AG09309 (cell line): ENCODE data around the gene TRAF5.
"Not testable (repeated sequence)": the region's sequence is repeated elsewhere in the genome, so short reads cannot be mapped to it uniquely, and the experiment has no call there.

ENCODE experiments used
- DNase-seq: peaks from one replicate; pipeline ENCODE4 v3.0.0-alpha.2; 2010; ENCODE audit warnings: low read depth
- H3K4me3 ChIP-seq: 2 replicates; pipeline ENCODE4 v1.5.1; 2011; ENCODE audit warnings: mild to moderate bottlenecking, low read depth, low read length, moderate library complexity; ENCODE audit not compliant: control insufficient read depth
- TF ChIP-seq, protein P1 (sequence below): IDR thresholded peaks from 2 replicates; pipeline ENCODE4 v1.5.1; 2011; ENCODE audit warnings: mild to moderate bottlenecking, low read depth, low read length, inconsistent platforms; ENCODE audit not compliant: insufficient read depth, control insufficient read depth; ENCODE audit errors: missing control alignments

Gene TRAF5

DNA sequence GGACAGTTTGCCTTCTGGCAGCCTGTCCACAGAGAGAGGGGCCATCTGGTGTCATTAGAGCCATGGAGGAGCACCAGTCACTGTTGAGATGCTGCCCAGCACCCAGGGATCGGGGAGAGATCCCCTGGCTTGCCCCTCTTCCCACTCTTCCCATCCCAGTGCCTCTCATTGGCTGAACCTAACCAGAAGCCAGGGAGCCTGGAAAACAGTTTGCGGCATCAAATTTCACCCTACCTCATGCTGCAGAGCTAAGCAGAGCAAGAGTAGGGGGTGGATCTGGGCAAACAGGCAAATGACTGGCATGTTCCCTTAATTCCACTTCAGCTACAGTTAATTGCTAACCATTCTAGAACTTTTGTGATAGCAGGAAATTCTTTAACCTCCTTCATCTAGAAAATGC is 19.1 kb downstream of the TRAF5 start:
- no peak overlapping the region for H3K4me3 ChIP-seq
- DNase-seq: no peak
- TF ChIP-seq, protein P1, sequence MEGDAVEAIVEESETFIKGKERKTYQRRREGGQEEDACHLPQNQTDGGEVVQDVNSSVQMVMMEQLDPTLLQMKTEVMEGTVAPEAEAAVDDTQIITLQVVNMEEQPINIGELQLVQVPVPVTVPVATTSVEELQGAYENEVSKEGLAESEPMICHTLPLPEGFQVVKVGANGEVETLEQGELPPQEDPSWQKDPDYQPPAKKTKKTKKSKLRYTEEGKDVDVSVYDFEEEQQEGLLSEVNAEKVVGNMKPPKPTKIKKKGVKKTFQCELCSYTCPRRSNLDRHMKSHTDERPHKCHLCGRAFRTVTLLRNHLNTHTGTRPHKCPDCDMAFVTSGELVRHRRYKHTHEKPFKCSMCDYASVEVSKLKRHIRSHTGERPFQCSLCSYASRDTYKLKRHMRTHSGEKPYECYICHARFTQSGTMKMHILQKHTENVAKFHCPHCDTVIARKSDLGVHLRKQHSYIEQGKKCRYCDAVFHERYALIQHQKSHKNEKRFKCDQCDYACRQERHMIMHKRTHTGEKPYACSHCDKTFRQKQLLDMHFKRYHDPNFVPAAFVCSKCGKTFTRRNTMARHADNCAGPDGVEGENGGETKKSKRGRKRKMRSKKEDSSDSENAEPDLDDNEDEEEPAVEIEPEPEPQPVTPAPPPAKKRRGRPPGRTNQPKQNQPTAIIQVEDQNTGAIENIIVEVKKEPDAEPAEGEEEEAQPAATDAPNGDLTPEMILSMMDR: no peak

DNA sequence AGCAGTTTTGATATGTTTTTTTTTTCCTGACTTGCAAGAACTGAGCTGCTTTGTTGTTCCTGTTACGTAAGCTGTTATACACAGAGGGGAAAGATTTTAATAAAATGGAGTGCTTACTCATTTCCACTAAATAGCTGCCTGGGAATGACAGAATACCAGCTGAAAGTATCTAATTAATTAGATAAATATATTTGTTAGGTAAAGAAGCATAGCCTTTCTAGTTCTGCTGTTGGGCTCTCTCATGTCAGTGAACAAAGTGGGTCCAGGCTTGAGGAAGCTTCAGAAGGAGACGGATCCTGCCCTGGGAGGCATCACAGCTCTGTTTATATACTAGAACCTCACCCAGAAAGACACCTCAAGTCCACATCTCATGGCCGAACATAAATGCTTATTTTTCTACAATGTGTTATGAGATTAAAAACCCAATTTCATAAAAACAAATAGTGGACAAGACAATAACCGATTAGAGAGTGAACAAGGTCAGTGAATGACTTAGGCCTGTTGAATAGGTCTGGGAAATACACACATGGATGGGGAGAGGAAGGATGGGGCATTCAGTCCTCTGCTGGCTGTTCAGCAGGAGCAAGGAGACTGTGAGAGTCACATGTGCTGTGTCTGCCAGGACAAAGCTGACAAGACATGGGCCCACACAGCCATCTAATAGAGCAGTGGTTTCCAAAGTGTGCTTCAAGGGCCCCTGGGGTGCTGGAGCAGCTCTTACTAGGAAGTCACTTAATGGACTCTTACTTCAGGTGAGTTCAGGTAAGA is 20.6 kb downstream of the TRAF5 start:
- TF ChIP-seq, protein P1: no peak
- DNase-seq: no peak
- no peak overlapping the region for H3K4me3 ChIP-seq

DNA sequence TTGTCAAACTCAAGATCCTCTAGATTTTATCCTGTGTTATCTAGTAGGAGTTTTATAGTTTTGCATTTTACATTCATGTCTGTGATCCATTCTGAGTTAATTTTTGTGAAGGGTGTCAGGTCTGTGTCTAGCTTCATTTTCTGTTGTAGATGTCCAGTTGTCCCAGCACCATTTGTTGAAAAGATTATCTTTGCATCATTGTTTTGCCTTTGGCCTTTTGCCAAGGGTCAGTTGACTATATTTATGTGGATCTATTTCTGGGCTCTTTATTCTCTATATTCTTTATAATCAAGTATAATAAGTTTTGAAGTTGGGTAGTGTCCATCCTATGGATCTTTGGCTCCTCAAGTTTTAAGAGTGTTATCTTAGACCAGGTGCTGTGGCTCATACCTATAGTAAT is 21.9 kb downstream of the TRAF5 start:
- no peak overlapping the region for H3K4me3 ChIP-seq
- no peak for DNase-seq
- TF ChIP-seq, protein P1: no peak

DNA sequence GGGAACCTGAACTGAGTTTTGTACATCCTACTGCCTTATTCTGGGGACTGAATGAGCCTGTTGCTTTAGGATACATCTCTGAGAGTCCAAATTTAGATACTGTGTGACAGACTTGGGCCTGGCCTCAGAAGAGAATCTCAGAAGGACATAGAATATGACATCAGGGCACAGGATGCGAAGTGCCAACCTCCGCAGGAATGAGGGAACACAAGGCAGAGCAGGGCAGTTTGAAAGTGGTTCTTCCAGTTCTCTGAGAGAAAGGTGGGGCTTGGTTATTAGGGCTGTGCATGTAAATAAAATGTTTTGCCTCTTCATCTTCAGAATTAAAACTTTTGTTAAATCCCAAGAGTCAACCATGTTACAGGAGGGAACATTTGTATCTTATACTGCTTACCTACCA is 23.1 kb downstream of the TRAF5 start:
- TF ChIP-seq, protein P1: no peak
- H3K4me3 ChIP-seq: no peak overlapping the region
- DNase-seq: no peak

DNA sequence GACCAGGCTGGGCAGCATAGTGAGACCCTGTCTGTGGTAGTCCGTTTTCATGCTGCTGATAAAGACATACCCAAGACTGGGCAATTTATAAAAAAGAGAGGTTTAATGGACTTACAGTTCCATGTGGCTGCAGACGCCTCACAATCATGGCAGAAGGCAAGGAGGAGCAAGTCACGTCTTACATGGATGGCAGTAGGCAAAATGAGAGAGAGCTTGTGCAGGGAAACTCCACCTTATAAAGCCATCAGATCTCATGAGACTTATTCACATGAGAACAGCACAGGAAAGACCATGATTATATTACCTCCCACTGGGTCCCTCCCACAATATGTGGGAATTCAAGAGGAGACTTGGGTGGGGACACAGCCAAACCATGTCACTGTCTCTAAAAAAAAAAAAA is 25.4 kb downstream of the TRAF5 start:
- not testable (repeated sequence) for H3K4me3 ChIP-seq, DNase-seq

DNA sequence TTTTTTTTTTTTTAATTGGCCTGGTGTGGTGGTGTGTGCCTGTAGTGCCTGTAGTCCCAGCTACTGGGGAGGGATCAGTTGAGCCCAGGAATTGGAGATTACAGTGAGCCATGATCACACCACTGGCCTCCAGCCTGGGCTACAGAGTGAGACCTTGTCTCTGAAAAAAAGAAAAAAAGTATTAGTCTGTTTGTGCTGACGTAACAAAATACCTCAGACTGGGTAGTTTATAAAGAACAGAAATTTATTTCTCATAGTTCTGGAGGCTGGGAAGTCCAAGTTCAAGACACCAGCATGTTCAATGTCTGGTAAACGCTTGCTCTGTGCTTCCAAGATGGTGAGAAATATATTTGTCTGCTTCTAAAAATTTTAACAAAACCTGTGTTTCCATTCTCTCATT is 25.8 kb downstream of the TRAF5 start:
- no peak overlapping the region for H3K4me3 ChIP-seq
- TF ChIP-seq, protein P1: no peak
- DNase-seq: no peak

DNA sequence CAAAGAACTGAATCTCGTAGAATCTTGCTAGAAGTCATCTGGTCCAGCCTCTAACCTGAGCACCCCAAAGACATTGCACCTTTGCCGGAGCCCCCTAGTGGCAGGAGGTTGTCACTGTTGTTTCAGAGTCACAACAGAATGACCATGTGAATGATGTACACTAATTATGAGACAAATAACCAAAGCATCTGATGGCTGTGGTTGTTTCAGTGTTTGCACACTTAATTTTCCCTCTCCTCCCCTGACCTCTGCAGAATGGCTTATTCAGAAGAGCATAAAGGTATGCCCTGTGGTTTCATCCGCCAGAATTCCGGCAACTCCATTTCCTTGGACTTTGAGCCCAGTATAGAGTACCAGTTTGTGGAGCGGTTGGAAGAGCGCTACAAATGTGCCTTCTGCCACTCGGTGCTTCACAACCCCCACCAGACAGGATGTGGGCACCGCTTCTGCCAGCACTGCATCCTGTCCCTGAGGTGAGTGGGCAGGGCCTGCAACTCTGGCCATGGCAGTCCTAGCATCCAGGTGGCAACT is 26.4 kb downstream of the TRAF5 start:
- DNase-seq: no peak
- H3K4me3 ChIP-seq: no peak overlapping the region
- TF ChIP-seq, protein P1: peak; percentile 71
